SK-N-SH (cell line): Measurements from ENCODE around the gene OR2T8. TPM values are rescaled to one million over a fixed set of nuclear protein-coding genes. Genes with fewer than 3 reads are reported as not detected.
"Not testable (repeated sequence)": the region's sequence is repeated elsewhere in the genome, so short reads cannot be mapped to it uniquely, and the experiment has no call there.

Experiments used
- CTCF ChIA-PET: fragments of 300-600, 350-600 bp; formaldehyde crosslinking; extraction: SDS; loops from one replicate; lab custom pipeline; 2021; lab: Yijun Ruan, JAX
- POLR2A ChIA-PET: fragments of 350-600 bp; sonication (Branson Sonifier 250); formaldehyde crosslinking; extraction: SDS; loops from one replicate; lab custom pipeline; 2020; ENCODE audit warnings: antibody characterized with exemption, inconsistent platforms; lab: Yijun Ruan, JAX
- DNase-seq: peaks from one replicate; pipeline ENCODE4 v3.0.0; 2012
- H2AFZ ChIP-seq: fragments of 200-600 bp; sonication (generic); 2 replicates; pipeline ENCODE4 v1.8.1; 2016; ENCODE audit warnings: antibody characterized with exemption, mild to moderate bottlenecking, low read depth
- H3F3A ChIP-seq: fragments of 200-600 bp; sonication (generic); replicated peaks from 2 replicates; pipeline ENCODE3; 2016; ENCODE audit warnings: antibody characterized with exemption, mild to moderate bottlenecking; ENCODE audit not compliant: insufficient read depth
- H3K27ac ChIP-seq, 2 experiments: fragments of 200-500 bp in 1 of 2; fragments of 200-600 bp in 1 of 2; sonication (Bioruptor generic) in 1 of 2; sonication (generic), shearing (Covaris generic) in 1 of 2; 2 replicates each; pipeline versions ENCODE4 v1.5.1 to v1.6.1; 2014 to 2016; ENCODE audit warnings: low read depth in 2 of 2, inconsistent platforms in 1 of 2, low read length in 1 of 2, mild to moderate bottlenecking in 1 of 2, mixed read lengths in 1 of 2
- H3K27me3 ChIP-seq: fragments of 200-600 bp; sonication (generic), shearing (Covaris generic); 2 replicates; pipeline ENCODE4 v1.6.1; 2016; ENCODE audit warnings: mixed run types; ENCODE audit not compliant: insufficient read depth
- H3K36me3 ChIP-seq, 2 experiments: fragments of 200-500 bp in 1 of 2; fragments of 200-600 bp in 1 of 2; sonication (Bioruptor generic) in 1 of 2; sonication (generic) in 1 of 2; replicated peaks in 1 of 2; 2 replicates each; pipeline versions ENCODE3 to v1.5.1; 2014 to 2016; ENCODE audit warnings: low read length in 1 of 2, mild to moderate bottlenecking in 1 of 2; ENCODE audit not compliant: insufficient read depth in 2 of 2, control insufficient read depth in 1 of 2
- H3K4me1 ChIP-seq, 2 experiments: fragments of 200-500 bp in 1 of 2; fragments of 200-600 bp in 1 of 2; sonication (Bioruptor generic) in 1 of 2; sonication (generic), shearing (Covaris generic) in 1 of 2; 2 replicates each; pipeline versions ENCODE4 v1.5.1 to v1.6.1; 2014 to 2016; ENCODE audit warnings: low read depth in 1 of 2, low read length in 1 of 2, mixed run types in 1 of 2; ENCODE audit not compliant: insufficient read depth in 2 of 2, control insufficient read depth in 1 of 2
- H3K4me2 ChIP-seq: fragments of 200-600 bp; sonication (generic), shearing (Covaris generic); 2 replicates; pipeline ENCODE4 v1.6.1; 2017; ENCODE audit warnings: mixed run types
- H3K4me3 ChIP-seq, 2 experiments: fragments of 200-500 bp in 1 of 2; fragments of 200-600 bp in 1 of 2; sonication (Bioruptor generic) in 1 of 2; sonication (generic), shearing (Covaris generic) in 1 of 2; 2 replicates each; pipeline versions ENCODE4 v1.5.1 to v1.8.1; 2014 to 2016; ENCODE audit warnings: low read depth in 2 of 2, inconsistent platforms in 1 of 2, low read length in 1 of 2, mild to moderate bottlenecking in 1 of 2, mixed read lengths in 1 of 2, moderate library complexity in 1 of 2
- H3K79me2 ChIP-seq: fragments of 200-600 bp; sonication (generic); 2 replicates; pipeline ENCODE4 v1.8.1; 2017; ENCODE audit warnings: mild to moderate bottlenecking; ENCODE audit not compliant: insufficient read depth
- H3K9ac ChIP-seq: fragments of 200-600 bp; sonication (generic); 2 replicates; pipeline ENCODE4 v1.6.1; 2017; ENCODE audit warnings: mixed run types
- H3K9me2 ChIP-seq: fragments of 200-600 bp; sonication (generic); 2 replicates; pipeline ENCODE4 v1.6.1; 2017; ENCODE audit warnings: mixed run types
- H3K9me3 ChIP-seq: fragments of 200-600 bp; sonication (generic); 2 replicates; pipeline ENCODE4 v1.6.1; 2017; ENCODE audit warnings: mixed run types, mild to moderate bottlenecking, moderate library complexity
- H4K20me1 ChIP-seq: fragments of 200-600 bp; sonication (generic); 2 replicates; pipeline ENCODE4 v1.6.1; 2017; ENCODE audit warnings: mild to moderate bottlenecking, mixed run types; ENCODE audit not compliant: insufficient read depth
- CHD2 ChIP-seq: fragments of 150-350 bp; IDR thresholded peaks from 2 replicates; pipeline ENCODE4 v1.6.1; 2018; ENCODE audit warnings: low read length; ENCODE audit not compliant: partially characterized antibody
- ELF1 ChIP-seq: IDR thresholded peaks from 2 replicates; pipeline ENCODE4 v1.4.0; 2012
- FOSL2 ChIP-seq: IDR thresholded peaks from 2 replicates; pipeline ENCODE4 v1.4.0; 2012; ENCODE audit warnings: low read depth, mild to moderate bottlenecking, moderate library complexity, borderline replicate concordance
- GATA2 ChIP-seq: sonication (generic); formaldehyde crosslinking; IDR thresholded peaks from 2 replicates; pipeline ENCODE4 v1.5.0; 2020; ENCODE audit warnings: mild to moderate bottlenecking, missing genetic modification reagents
- IRF3 ChIP-seq: fragments of 150-350 bp; IDR thresholded peaks from 2 replicates; pipeline ENCODE4 v1.6.1; 2016; ENCODE audit warnings: mild to moderate bottlenecking, low read depth, low read length
- JUND ChIP-seq: IDR thresholded peaks from 2 replicates; pipeline ENCODE4 v1.4.0; 2012
- MEF2A ChIP-seq: IDR thresholded peaks from 2 replicates; pipeline ENCODE4 v1.4.0; 2012; ENCODE audit warnings: low read depth, borderline replicate concordance
- MXI1 ChIP-seq: IDR thresholded peaks from 2 replicates; pipeline ENCODE4 v1.6.1; 2012; ENCODE audit warnings: mild to moderate bottlenecking, low read depth, low read length, improper control_type of control experiment
- NRF1 ChIP-seq: IDR thresholded peaks from 2 replicates; pipeline ENCODE4 v1.6.1; 2012; ENCODE audit warnings: low read depth, mild to moderate bottlenecking, low read length
- PBX3 ChIP-seq: IDR thresholded peaks from 2 replicates; pipeline ENCODE4; 2012
- POLR2AphosphoS5 ChIP-seq: IDR thresholded peaks from 2 replicates; pipeline ENCODE4 v1.6.1; 2012; ENCODE audit warnings: low read depth, low read length
- RAD21 ChIP-seq: IDR thresholded peaks from 2 replicates; pipeline ENCODE4 v1.6.1; 2012; ENCODE audit warnings: mild to moderate bottlenecking, low read length
- RCOR1 ChIP-seq: fragments of 150-350 bp; IDR thresholded peaks from 2 replicates; pipeline ENCODE4 v1.6.1; 2017; ENCODE audit warnings: antibody characterized with exemption, low read length
- SMC3 ChIP-seq: IDR thresholded peaks from 2 replicates; pipeline ENCODE4 v1.6.1; 2012; ENCODE audit warnings: low read depth, low read length, improper control_type of control experiment
- TCF12 ChIP-seq: IDR thresholded peaks from 2 replicates; pipeline ENCODE4 v1.4.0; 2012
- TEAD4 ChIP-seq: IDR thresholded peaks from 2 replicates; pipeline ENCODE4 v1.4.0; 2012; ENCODE audit warnings: mild to moderate bottlenecking, borderline replicate concordance; ENCODE audit not compliant: insufficient read depth
- whole genome bisulfite sequencing: methylation state at CpG from one replicate; pipeline ENCODE4 v1.1.6; 2017; ENCODE audit warnings: low lambda C conversion rate; 5-methylcytosine and 5-hydroxymethylcytosine counted together
- polyA plus RNA-seq, 3 experiments: library from polyadenylated mRNA; depleted of rRNA; stranded (reverse); fragments of >200 nt; gene quantifications; 2 replicates each; pipeline ENCODE4 v1.2.3, GENCODE V29; 2012
- TF ChIP-seq, protein P1 (sequence below): fragments of 200-600 bp; sonication (generic); IDR thresholded peaks from 2 replicates; pipeline ENCODE4 v1.6.1; 2017; ENCODE audit warnings: antibody characterized with exemption, mild to moderate bottlenecking, moderate library complexity
- TF ChIP-seq, protein P2 (sequence below): IDR thresholded peaks from 2 replicates; pipeline ENCODE4 v1.4.0; 2012; ENCODE audit warnings: low read depth

OR2T8 gene
- polyA plus RNA-seq, 1 of the 3 experiments (the other 2 are of a cell fraction), result not detected

GRCh38 chr1:247936965-247937734 is 17.1 kb downstream of the OR2T8 start:
- H4K20me1 ChIP-seq, H3K27me3 ChIP-seq: not testable (repeated sequence)
- WGBS, result 13% methylated on average over 27 of the region's 44 CpGs

GRCh38 chr1:247942624-247943023 is 22.6 kb downstream of the OR2T8 start:
- no peaks in the 10 kb centered on the region for H4K20me1 ChIP-seq
- H3K9ac ChIP-seq, result no peak overlapping the region
- no peaks in the 10 kb centered on the region for H3K27me3 ChIP-seq
- H3K9me2 ChIP-seq, result no peaks in the 10 kb centered on the region
- H3K4me3 ChIP-seq, result no peak overlapping the region
- CTCF ChIA-PET, result no interaction called here
- H3K36me3 ChIP-seq, result no peaks in the 10 kb centered on the region
- DNase-seq, result no peak
- H3K4me1 ChIP-seq, result no peaks in the 10 kb centered on the region
- TF ChIP-seq CHD2, result no peak
- TF ChIP-seq MXI1, result no peak
- no peak for TF ChIP-seq TCF12
- no peak for TF ChIP-seq PBX3
- no peak for TF ChIP-seq MEF2A
- TF ChIP-seq RCOR1, result no peak
- TF ChIP-seq JUND, result no peak
- no peak for TF ChIP-seq FOSL2
- TF ChIP-seq GATA2 (CRISPR knock-in tag), result no peak
- no peak for TF ChIP-seq ELF1
- TF ChIP-seq TEAD4, result no peak
- no peak for TF ChIP-seq POLR2AphosphoS5
- TF ChIP-seq IRF3, result no peak
- TF ChIP-seq, protein P1, sequence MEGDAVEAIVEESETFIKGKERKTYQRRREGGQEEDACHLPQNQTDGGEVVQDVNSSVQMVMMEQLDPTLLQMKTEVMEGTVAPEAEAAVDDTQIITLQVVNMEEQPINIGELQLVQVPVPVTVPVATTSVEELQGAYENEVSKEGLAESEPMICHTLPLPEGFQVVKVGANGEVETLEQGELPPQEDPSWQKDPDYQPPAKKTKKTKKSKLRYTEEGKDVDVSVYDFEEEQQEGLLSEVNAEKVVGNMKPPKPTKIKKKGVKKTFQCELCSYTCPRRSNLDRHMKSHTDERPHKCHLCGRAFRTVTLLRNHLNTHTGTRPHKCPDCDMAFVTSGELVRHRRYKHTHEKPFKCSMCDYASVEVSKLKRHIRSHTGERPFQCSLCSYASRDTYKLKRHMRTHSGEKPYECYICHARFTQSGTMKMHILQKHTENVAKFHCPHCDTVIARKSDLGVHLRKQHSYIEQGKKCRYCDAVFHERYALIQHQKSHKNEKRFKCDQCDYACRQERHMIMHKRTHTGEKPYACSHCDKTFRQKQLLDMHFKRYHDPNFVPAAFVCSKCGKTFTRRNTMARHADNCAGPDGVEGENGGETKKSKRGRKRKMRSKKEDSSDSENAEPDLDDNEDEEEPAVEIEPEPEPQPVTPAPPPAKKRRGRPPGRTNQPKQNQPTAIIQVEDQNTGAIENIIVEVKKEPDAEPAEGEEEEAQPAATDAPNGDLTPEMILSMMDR, result no peak
- H3K4me2 ChIP-seq, result no peak overlapping the region
- WGBS, result 6% methylated on average over 6 of the region's 6 CpGs
- H3K9me3 ChIP-seq, result no peaks in the 10 kb centered on the region
- H3K27ac ChIP-seq, result no peak overlapping the region
- POLR2A ChIA-PET, result no interaction called here
- no peaks in the 10 kb centered on the region for H3K79me2 ChIP-seq
- no peak overlapping the region for H2AFZ ChIP-seq
- no peaks in the 10 kb centered on the region for H3F3A ChIP-seq

More at GRCh38 chr1:247936965-247937734, 17.1 kb downstream of the OR2T8 start:
- peak overlapping the region; percentile 35; the same call in 1 of the 2 replicates for H3K9ac ChIP-seq
- H3K4me2 ChIP-seq, result peak overlapping the region; percentile 72
- H3K36me3 ChIP-seq, H3K9me2 ChIP-seq, H3F3A ChIP-seq, H3K4me1 ChIP-seq, H3K79me2 ChIP-seq, H3K9me3 ChIP-seq, H3K27ac ChIP-seq, POLR2A ChIA-PET: not testable (repeated sequence)
- DNase-seq, result peak; percentile 84
- TF ChIP-seq NRF1 (peak; percentile 34; the same call in 1 of the 2 replicates), SMC3 (peak; percentile 53), ELF1 (0 out of 2 replicates have a peak, but pooled peaks have one; percentile 17), RAD21 (peak; percentile 57)
- TF ChIP-seq, protein P2, sequence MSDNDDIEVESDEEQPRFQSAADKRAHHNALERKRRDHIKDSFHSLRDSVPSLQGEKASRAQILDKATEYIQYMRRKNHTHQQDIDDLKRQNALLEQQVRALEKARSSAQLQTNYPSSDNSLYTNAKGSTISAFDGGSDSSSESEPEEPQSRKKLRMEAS, result 0 out of 2 replicates have a peak, but pooled peaks have one; percentile 13
- TF ChIP-seq, protein P1, result peak; percentile 86
- CTCF ChIA-PET, result interaction anchor here (0.7 to 1.7 kb wide), 6 partner anchors 10 to 16 kb away, joined by 3 to 4 read pairs (median 3); partner anchors contain the start of gene OR2AJ1
- peak overlapping the region; percentile 81; the same call in 1 of the 2 replicates for H2AFZ ChIP-seq
- peak overlapping the region; percentile 49 to 62 for H3K4me3 ChIP-seq
